Measurements from ENCODE around the gene FNDC5.
A peak's percentile ranks its signal among the peaks of the same experiment; 100 is the strongest.

The FNDC5 gene

GRCh38 chr1:32902535-32902920, 31.8 kb upstream of the FNDC5 start:
- Histone ChIP-seq H3K27me3 (replicated peaks; ENCODE audit: control insufficient read depth, insufficient read depth, low read length) (peaks cover 6% of the 10 kb centered on the region), H3K36me3 (ENCODE audit: control insufficient read depth, insufficient read depth, low read length) (no peaks in the 10 kb centered on the region), H3K4me3 (replicated peaks; ENCODE audit: low read depth, low read length) (no peak overlapping the region)
- no peak for DNase-seq (ENCODE audit: extremely low read depth, insufficient read length)
- no peak for TF ChIP-seq CTCF (IDR thresholded peaks at IDR 0.05; ENCODE audit: insufficient read depth, low read length, poor library complexity, severe bottlenecking)

- no peaks in the 10 kb centered on the region for H3K36me3 ChIP-seq (ENCODE audit: control insufficient read depth, insufficient read depth, low read length)
- H3K27me3 ChIP-seq (replicated peaks; ENCODE audit: control insufficient read depth, insufficient read depth, low read length) = peaks cover 6% of the 10 kb centered on the region
These were observed 31.3 kb upstream of the FNDC5 start for GRCh38 chr1:32901823-32902534.

GRCh38 chr1:32900956-32901822, 30.5 kb upstream of the FNDC5 start, which contains the start of gene TMEM54:
Gene TMEM54 (minus strand): TSS chr1:32901389. CDS start chr1:32901238, 151 bp downstream.
- no peak for DNase-seq (ENCODE audit: extremely low read depth, insufficient read length)
- Histone ChIP-seq H3K27me3 (replicated peaks; ENCODE audit: control insufficient read depth, insufficient read depth, low read length) (peaks cover 6% of the 10 kb centered on the region), H3K4me3 (replicated peaks; ENCODE audit: low read depth, low read length) (peak within 1 kb of the TSS; percentile 46), H3K36me3 (ENCODE audit: control insufficient read depth, insufficient read depth, low read length) (no peaks in the 10 kb centered on the region)
- TF ChIP-seq CTCF (IDR thresholded peaks at IDR 0.05; ENCODE audit: insufficient read depth, low read length, poor library complexity, severe bottlenecking) = peak; percentile 3

More at GRCh38 chr1:32901823-32902534, 31.3 kb upstream of the FNDC5 start:
- DNase-seq (ENCODE audit: extremely low read depth, insufficient read length) = no peak
- no peak for TF ChIP-seq CTCF (IDR thresholded peaks at IDR 0.05; ENCODE audit: insufficient read depth, low read length, poor library complexity, severe bottlenecking)
- peak overlapping the region; percentile 43 for H3K4me3 ChIP-seq (replicated peaks; ENCODE audit: low read depth, low read length)

DNA sequence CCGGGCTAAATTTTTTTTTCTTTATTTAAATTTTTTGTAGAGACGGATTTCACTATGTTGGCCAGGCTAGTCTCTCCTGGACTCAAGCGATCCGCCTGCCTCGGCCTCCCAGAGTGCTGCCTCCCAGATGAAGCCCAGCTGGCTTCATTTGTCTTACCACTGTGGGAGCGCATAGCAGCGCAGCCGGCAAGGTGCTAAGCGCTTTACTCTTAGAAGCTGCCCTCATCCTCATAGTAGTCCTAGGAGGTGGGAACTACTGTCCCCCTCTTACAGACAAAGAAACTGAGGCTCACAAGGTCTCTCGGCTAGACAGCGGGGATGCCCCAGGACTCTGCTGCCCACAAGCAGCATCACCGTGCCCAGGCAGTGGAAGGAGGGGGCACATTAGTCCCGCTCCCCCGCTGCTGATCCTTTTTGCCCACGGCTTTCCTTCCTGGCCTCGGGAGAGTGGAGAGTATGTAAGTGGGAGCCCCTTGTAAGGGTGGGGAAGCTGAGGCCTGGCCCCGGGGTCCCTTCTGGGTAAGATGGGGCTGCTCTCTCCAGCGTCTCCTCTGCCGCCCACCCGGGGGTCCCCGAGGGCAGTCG, 29.8 kb upstream of the FNDC5 start:
- Histone ChIP-seq H3K27me3 (replicated peaks; ENCODE audit: control insufficient read depth, insufficient read depth, low read length) (peaks cover 6% of the 10 kb centered on the region), H3K4me3 (replicated peaks; ENCODE audit: low read depth, low read length) (no peak overlapping the region; the same call in 1 of the 2 replicates), H3K36me3 (ENCODE audit: control insufficient read depth, insufficient read depth, low read length) (no peaks in the 10 kb centered on the region)
- TF ChIP-seq CTCF (IDR thresholded peaks at IDR 0.05; ENCODE audit: insufficient read depth, low read length, poor library complexity, severe bottlenecking) = no peak
- DNase-seq (ENCODE audit: extremely low read depth, insufficient read length) = no peak

DNA sequence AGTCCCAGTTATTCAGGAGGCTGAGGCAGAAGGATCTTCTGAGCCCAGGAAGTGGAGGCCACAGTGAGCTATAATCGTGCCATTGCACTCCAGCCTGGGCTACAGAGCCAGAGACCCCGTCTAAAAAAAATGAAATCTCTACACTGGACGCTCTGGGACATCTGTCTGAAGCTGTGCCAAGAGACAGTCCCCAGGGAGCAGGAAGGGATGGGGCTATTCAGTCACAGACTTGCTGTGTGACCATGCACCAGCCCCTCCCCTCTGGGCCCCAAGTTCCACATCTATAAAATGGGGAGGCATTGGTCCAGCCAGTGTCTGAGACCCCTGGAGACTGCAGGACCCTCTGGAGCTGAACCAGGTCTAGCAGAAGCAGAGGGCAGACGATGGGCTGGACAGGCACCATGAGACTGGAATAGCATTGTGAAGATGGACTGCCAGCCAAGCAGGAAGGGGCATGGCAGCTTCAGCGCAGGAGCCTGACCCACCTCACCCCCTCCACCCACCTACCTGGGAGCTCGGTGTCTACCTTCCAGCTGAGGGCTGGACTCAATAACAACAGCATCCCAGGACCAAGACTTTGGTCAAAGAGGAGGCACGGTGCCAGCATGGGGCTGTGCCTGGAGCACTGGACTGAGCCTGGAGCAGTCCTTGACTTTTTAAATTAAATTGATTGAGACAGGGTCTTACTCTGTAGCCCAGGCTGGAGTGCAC, 29.0 kb upstream of the FNDC5 start:
- TF ChIP-seq CTCF (IDR thresholded peaks at IDR 0.05; ENCODE audit: insufficient read depth, low read length, poor library complexity, severe bottlenecking) = no peak
- no peak overlapping the region for H3K4me3 ChIP-seq (replicated peaks; ENCODE audit: low read depth, low read length)
- H3K27me3 ChIP-seq (replicated peaks; ENCODE audit: control insufficient read depth, insufficient read depth, low read length) = peaks cover 6% of the 10 kb centered on the region
- H3K36me3 ChIP-seq (ENCODE audit: control insufficient read depth, insufficient read depth, low read length) = no peaks in the 10 kb centered on the region
- no peak for DNase-seq (ENCODE audit: extremely low read depth, insufficient read length)

Measured in GM06990 (cell line).